Neuron (in vitro differentiated cells): Measurements from ENCODE around the gene ZNF594.
"Not testable (repeated sequence)": the region's sequence is repeated elsewhere in the genome, so short reads cannot be mapped to it uniquely, and the experiment has no call there.

Experiments used
- H2AFZ ChIP-seq: one replicate; pipeline ENCODE4 v1.6.1; 2013; ENCODE audit warnings: low read depth, mild to moderate bottlenecking, inconsistent platforms, low read length, moderate library complexity
- H3K27me3 ChIP-seq: one replicate; pipeline ENCODE4 v1.6.1; 2013; ENCODE audit warnings: low read length; ENCODE audit not compliant: insufficient read depth
- H3K36me3 ChIP-seq: one replicate; pipeline ENCODE4 v1.6.1; 2013; ENCODE audit warnings: low read length; ENCODE audit not compliant: insufficient read depth
- H3K4me1 ChIP-seq: one replicate; pipeline ENCODE4 v1.6.1; 2013; ENCODE audit warnings: low read length; ENCODE audit not compliant: insufficient read depth
- H3K4me3 ChIP-seq: 2 replicates; pipeline ENCODE4 v1.5.1; 2013; ENCODE audit warnings: mild to moderate bottlenecking, low read length, moderate library complexity
- H3K9me3 ChIP-seq: one replicate; pipeline ENCODE4 v1.6.1; 2013; ENCODE audit warnings: low read length

Gene ZNF594

DNA sequence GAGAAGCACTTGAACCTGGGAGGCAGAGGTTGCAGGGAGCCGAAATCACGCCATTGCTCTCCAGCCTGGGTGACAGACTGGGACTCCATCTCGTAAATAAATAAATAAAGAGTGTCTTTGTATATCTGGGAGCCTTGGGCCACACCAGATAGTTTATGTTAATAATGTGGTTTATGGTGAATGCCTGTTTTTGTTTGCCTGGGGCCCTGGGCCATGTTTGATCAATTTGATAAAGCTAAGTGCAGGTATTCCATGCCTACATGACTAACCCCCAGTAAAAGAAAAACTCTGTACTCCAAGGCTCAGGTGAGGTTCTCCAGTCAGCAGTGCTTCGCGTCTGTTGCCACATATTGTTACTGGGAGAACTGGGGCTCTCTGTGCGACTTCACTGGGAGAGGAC is 27.9 kb upstream of the ZNF594 start:
- Histone ChIP-seq H3K36me3 (peaks cover 34% of the 10 kb centered on the region), H3K4me3 (no peak overlapping the region)

DNA sequence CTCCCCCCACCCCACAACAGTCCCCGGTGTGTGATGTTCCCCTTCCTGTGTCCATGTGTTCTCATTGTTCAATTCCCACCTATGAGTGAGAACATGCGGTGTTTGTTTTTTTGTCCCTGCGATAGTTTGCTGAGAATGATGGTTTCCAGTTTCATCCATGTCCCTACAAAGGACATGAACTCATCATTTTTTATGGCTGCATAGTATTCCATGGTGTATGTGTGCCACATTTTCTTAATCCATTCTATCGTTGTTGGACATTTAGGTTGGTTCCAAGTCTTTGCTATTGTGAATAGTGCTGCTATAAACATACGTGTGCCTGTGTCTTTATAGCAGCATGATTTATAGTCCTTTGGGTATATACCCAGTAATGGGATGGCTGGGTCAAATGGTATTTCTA is 25.9 kb upstream of the ZNF594 start:
- H3K4me3 ChIP-seq, H3K4me1 ChIP-seq, H3K27me3 ChIP-seq, H3K9me3 ChIP-seq, H2AFZ ChIP-seq: not testable (repeated sequence)
- H3K36me3 ChIP-seq, result peaks cover 31% of the 10 kb centered on the region

More for the DNA sequence above, 27.9 kb upstream of the ZNF594 start:
- Histone ChIP-seq H3K27me3 (no peaks in the 10 kb centered on the region), H2AFZ (no peak overlapping the region), H3K9me3 (no peaks in the 10 kb centered on the region), H3K4me1 (no peaks in the 10 kb centered on the region)

DNA sequence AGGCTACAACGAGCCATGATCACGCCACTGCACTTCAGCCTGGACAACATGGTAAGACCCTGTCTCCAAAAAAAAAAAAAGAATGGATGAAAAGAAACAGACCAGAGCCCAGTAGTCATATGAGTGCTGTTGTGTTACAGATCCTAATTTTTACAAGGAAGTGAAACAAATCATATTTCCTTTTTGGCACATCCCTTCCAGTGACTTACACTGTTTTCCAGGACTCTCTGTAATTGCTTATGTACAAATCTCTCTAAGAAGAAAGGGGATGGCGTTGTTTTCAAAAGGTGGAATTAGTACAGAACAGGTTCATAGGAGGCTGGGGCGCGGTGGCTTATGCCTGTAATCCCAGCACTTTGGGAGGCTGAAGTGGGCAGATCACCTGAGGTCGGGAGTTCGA is 19.8 kb upstream of the ZNF594 start:
- Histone ChIP-seq H3K27me3 (no peaks in the 10 kb centered on the region), H2AFZ (no peak overlapping the region), H3K4me1 (no peaks in the 10 kb centered on the region), H3K9me3 (no peaks in the 10 kb centered on the region), H3K36me3 (peaks cover 23% of the 10 kb centered on the region), H3K4me3 (no peak overlapping the region)

DNA sequence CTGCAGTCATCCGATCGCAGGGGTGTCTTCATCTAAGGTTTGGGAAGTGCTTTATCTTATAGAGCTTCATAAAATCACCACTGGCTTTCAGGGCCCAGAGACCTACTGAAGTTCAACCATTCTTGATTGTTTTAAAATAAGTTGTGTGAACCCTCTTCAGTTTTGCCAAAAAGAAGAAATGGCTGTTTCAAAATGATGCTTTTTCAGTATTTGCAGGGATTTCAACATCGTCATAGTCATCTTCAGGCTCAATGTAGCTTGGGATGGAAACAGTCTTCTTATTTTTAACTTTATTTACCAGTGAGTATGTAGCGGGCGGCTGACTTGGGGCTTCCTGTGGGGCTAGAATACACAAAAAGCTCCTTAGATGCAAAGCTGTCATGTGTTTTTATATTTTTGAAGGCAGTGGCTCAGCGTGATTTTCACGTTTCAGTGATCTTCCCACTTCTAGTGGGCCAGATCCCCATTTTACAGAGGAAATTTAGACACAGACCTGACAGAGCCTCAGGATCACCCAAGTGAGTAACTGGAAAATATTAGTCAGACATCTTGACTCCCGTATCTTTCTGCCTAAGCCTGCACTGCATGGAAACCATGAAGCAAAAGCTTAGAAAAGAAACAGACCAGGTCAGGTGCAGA is 19.1 kb upstream of the ZNF594 start:
- no peak overlapping the region for H3K4me3 ChIP-seq
- H3K9me3 ChIP-seq, result no peaks in the 10 kb centered on the region
- H3K36me3 ChIP-seq, result peaks cover 21% of the 10 kb centered on the region
- H3K27me3 ChIP-seq, result no peaks in the 10 kb centered on the region
- H3K4me1 ChIP-seq, result no peaks in the 10 kb centered on the region
- no peak overlapping the region for H2AFZ ChIP-seq

- Histone ChIP-seq H2AFZ (no peak overlapping the region), H3K4me3 (no peak overlapping the region), H3K4me1 (no peaks in the 10 kb centered on the region), H3K36me3 (peaks cover 17% of the 10 kb centered on the region), H3K9me3 (no peaks in the 10 kb centered on the region), H3K27me3 (no peaks in the 10 kb centered on the region)
These were observed 18.4 kb upstream of the ZNF594 start for GRCh38 chr17:5210091-5210490.

DNA sequence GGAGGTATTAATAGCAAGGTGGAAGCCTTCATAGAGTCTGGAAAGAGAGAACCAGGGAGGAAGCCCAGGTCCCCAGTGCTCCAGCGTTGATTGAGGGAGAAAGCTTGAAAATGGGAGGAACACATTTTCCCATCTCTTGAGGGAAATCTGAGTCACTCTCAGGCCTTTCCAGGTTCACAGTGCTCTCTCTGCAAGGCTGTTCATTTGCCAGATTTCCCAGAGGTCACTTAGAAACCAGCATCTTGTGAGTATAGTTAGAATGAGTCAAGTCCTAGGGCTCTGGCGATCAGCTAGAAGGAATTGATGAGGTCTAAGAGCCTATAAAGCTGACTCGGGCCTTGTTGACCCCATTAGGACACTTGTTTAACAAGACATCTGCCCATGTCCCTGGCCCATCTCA is 17.7 kb upstream of the ZNF594 start:
- Histone ChIP-seq H3K4me3 (no peak overlapping the region), H3K4me1 (no peaks in the 10 kb centered on the region), H2AFZ (no peak overlapping the region), H3K9me3 (no peaks in the 10 kb centered on the region), H3K36me3 (peaks cover 14% of the 10 kb centered on the region), H3K27me3 (no peaks in the 10 kb centered on the region)

DNA sequence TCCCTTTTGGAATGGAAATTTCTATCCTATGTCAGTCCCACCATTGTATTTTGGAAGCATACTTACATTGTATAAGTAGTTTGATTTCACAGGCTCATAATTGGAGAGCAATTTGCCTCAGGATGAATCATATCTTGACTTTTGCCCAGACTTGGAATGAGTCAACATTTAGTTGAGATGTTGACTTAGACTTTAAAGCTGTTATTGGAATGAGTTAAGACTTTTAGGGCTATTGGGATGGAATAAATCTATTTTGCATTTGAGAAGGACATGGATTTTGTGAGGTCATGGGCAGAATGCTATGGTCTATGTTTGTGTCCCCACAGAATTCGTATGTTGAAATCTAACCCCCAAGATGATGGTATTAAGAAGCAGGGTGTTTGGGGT is 12.2 kb upstream of the ZNF594 start:
- H2AFZ ChIP-seq, result no peak overlapping the region
- no peaks in the 10 kb centered on the region for H3K27me3 ChIP-seq
- H3K36me3 ChIP-seq, result no peaks in the 10 kb centered on the region
- no peak overlapping the region for H3K4me3 ChIP-seq
- no peaks in the 10 kb centered on the region for H3K4me1 ChIP-seq
- peaks cover 4% of the 10 kb centered on the region for H3K9me3 ChIP-seq

DNA sequence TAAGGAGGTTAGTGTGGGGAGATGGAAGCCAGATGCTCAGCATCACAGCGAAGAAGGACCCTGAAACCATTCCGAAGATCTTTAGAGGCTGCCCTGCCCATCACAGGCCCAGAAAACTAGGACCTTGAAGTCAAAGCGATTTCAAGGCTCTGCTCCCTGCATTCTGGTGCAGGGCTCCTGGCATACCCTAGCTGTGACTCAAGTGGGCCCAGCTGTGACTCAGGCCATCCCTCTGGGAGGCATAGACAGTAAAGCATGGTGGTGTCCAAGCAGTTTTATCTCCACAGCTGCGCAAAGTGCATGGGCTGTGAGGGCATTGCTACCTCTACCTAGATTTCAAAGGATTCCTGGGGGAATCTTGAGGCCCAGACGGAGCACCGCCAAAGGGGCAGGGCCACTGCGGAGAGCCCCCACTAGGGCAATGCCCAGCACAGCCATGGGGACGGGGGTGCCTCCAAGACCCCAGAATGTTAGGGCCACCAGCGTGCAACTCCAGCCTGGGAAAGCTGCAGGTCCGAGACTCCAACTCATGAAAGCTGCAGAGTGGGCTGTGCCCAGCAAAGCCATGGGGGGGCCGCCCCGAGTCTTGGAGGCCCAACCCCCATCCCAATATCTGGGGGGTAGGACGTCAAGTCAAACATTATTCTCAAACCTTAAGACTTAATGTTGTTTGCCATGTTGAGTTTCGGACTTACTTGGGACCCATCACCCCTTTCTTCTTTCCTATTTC is 11.7 kb upstream of the ZNF594 start:
- Histone ChIP-seq H3K27me3 (no peaks in the 10 kb centered on the region), H3K4me1 (no peaks in the 10 kb centered on the region), H3K4me3 (no peak overlapping the region), H2AFZ (no peak overlapping the region), H3K36me3 (no peaks in the 10 kb centered on the region), H3K9me3 (peaks cover 6% of the 10 kb centered on the region)

DNA sequence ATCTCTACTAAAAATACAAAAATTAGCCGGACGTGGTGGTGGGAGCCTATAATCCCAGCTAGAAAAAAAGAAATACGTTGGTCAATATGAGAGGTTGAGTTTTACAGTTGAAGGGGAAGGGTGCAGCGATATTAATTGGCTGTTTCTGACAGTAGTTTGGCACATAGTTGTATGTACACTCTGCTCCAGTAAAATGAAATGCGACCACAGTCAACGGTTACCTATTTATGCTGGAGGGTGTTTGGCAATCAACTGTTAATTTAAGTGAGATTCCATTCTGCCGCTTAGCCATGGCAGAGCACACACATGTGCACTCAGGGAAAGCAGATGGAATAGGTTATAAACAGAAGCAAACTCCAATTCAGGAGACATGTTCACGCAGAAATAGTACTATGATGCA is 9.3 kb upstream of the ZNF594 start:
- Histone ChIP-seq H2AFZ (no peak overlapping the region), H3K4me3 (no peak overlapping the region), H3K4me1 (no peaks in the 10 kb centered on the region), H3K27me3 (no peaks in the 10 kb centered on the region), H3K9me3 (peaks cover 6% of the 10 kb centered on the region), H3K36me3 (peaks cover under 1% of the 10 kb centered on the region)

GRCh38 chr17:5200360-5200759 is 8.7 kb upstream of the ZNF594 start:
- Histone ChIP-seq H3K36me3 (peaks cover 4% of the 10 kb centered on the region), H3K4me3 (no peak overlapping the region), H2AFZ (no peak overlapping the region), H3K27me3 (no peaks in the 10 kb centered on the region), H3K4me1 (no peaks in the 10 kb centered on the region), H3K9me3 (peaks cover 6% of the 10 kb centered on the region)

DNA sequence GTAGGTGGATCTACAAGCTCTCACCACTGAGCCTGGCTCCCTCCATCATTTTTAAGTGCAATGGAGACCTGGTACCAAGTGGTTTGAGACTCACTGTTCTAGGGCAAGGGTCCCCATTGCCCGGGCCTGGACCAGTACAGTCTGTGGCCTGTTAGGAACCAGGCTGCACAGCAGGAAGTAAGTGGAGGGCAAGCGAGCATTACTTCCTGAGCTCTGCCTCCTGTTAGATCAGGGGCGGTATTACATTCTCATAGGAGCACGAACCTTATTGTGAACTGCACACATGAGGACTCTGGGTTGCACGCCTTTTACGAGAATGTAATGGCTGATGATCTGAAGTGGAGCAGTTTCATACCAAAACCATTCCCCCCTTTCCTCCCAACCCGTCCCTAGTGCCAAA is 6.8 kb upstream of the ZNF594 start:
- Histone ChIP-seq H3K4me1 (no peaks in the 10 kb centered on the region), H3K4me3 (no peak overlapping the region), H3K9me3 (peaks cover 6% of the 10 kb centered on the region), H3K27me3 (no peaks in the 10 kb centered on the region), H2AFZ (no peak overlapping the region), H3K36me3 (peaks cover 7% of the 10 kb centered on the region)

DNA sequence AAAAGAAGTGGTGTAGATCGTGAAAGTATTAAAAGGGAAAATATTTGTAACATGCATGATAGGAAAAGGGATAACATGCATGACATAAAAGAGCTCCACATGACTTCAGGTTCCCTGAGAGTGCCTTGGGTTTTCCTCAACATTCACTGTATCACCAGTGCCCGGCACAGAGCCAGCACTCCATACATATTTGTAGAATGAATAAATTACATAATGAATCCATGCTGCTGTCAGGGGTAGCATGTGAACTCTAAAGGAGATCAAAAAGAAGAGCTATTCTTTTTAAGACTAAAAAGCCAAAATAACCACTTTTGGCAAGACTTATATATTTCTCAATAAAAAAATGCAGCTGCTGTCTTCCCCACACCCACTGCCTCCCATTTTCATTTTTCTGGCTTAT is 2.7 kb upstream of the ZNF594 start:
- Histone ChIP-seq H3K4me1 (peaks cover 13% of the 10 kb centered on the region), H3K4me3 (no peak overlapping the region), H3K27me3 (no peaks in the 10 kb centered on the region), H3K9me3 (peaks cover 9% of the 10 kb centered on the region), H3K36me3 (peaks cover 16% of the 10 kb centered on the region), H2AFZ (no peak overlapping the region)

DNA sequence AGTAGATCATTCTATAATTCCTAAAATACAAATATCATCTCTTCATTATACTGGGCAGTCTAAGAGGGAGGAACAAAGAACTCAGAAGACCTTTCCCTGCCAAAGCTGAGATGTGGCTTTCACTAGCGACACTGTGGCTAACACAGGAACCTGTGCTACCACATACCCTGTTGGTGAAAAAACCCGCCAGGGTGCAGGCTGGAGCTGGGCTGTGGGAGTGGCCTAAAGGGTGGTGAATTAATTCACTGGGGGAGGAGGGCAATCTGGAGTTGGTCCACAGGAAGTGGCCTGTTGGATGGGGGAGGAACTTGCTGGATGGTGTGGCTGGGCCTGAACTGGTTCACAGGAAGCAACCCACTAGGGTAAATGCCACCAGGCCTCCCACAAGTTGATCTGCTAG is 7.4 kb downstream of the ZNF594 start:
- Histone ChIP-seq H3K9me3 (peaks cover 72% of the 10 kb centered on the region), H3K36me3 (peaks cover 53% of the 10 kb centered on the region), H2AFZ (no peak overlapping the region), H3K4me3 (no peak overlapping the region), H3K4me1 (no peaks in the 10 kb centered on the region), H3K27me3 (no peaks in the 10 kb centered on the region)

- Histone ChIP-seq H3K4me3 (no peak overlapping the region), H3K4me1 (no peaks in the 10 kb centered on the region), H2AFZ (no peak overlapping the region), H3K27me3 (no peaks in the 10 kb centered on the region), H3K36me3 (peaks cover 50% of the 10 kb centered on the region), H3K9me3 (peaks cover 75% of the 10 kb centered on the region)
These were observed 8.3 kb downstream of the ZNF594 start for GRCh38 chr17:5183410-5183793.
